GM19043 (cell line): ENCODE results near the gene DLX6.
"Not testable (repeated sequence)": the region's sequence is repeated elsewhere in the genome, so short reads cannot be mapped to it uniquely, and the experiment has no call there.

Experiments
- ATAC-seq: cut with Tn5 transposase; IDR thresholded peaks from one replicate; pipeline ENCODE4 v1.9.1; 2021; ENCODE audit warnings: low read depth; ENCODE audit not compliant: unreplicated experiment

DLX6 gene

DNA sequence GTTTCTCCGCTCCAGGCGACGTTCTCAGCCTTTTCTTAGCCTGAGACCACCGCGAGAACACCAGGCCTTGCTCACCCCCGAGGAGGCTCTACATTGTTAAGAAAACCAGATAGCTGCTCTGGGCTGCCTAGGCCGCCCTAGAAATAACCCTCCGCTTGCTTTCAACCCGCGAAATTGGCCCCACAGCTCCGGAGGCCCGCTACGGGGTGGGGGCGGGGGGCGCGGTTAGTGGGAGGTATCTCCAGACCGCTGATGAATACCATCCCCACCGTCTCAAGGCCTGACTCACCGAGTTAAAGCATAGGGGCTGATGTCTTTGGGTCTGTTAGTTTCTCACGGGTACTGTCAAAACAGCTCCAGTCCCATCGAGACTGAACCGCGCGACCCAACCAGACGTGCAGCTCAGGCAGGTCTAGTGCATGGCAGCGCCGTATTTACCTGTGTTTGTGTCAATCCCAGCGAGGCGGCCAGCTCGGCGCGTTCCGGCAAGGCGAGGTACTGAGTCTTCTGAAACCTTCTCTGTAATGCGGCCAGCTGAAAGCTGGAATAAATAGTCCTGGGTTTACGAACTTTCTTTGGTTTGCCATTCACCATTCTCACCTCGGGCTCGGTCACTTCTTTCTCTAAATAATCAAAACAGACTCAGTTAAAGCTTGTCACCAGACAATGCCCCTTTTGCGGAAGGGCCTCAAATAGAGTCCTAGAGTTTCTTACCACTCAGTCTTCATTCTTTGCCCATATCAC, 16.6 kb downstream of the DLX6 start:
- no peak for ATAC-seq

DNA sequence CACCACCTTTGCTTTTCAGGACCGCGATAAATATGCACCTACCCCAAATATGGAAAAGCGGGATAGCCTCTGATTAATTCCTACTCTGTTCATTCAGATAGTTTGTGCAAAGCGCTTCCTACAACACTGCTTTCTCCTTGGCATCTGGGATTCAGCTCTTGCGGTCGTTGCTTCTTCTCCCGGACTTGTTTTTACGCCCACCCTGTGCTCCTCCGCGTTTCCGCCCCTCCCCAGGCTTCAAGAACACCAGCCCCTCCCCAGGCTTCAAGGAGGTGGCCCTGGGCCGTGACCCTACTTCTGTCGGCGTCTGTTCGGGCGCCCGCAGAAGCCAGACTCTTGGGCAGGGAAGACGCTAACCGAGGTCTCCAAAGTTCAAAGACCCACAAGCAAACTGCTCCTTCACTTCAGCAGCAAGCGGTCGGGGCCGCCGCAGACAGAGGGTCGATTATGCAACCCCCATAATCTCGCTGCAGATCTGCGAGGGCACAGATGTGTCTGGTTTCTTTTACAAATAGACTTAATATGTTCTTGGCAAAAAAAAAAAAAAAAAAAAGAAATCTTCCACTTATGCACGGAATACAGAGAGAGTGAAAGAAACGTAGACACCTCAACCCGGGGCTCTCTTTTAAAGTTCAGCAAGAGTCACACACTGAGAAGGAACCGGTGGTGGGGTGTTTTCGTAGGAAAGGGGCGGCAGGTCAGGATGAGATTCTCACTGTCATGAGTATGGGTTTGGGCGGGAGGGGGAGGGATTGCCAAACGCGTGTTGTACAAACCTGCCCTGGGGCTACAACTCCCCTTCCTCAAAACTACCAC, 17.3 kb downstream of the DLX6 start:
- ATAC-seq, result no peak

DNA sequence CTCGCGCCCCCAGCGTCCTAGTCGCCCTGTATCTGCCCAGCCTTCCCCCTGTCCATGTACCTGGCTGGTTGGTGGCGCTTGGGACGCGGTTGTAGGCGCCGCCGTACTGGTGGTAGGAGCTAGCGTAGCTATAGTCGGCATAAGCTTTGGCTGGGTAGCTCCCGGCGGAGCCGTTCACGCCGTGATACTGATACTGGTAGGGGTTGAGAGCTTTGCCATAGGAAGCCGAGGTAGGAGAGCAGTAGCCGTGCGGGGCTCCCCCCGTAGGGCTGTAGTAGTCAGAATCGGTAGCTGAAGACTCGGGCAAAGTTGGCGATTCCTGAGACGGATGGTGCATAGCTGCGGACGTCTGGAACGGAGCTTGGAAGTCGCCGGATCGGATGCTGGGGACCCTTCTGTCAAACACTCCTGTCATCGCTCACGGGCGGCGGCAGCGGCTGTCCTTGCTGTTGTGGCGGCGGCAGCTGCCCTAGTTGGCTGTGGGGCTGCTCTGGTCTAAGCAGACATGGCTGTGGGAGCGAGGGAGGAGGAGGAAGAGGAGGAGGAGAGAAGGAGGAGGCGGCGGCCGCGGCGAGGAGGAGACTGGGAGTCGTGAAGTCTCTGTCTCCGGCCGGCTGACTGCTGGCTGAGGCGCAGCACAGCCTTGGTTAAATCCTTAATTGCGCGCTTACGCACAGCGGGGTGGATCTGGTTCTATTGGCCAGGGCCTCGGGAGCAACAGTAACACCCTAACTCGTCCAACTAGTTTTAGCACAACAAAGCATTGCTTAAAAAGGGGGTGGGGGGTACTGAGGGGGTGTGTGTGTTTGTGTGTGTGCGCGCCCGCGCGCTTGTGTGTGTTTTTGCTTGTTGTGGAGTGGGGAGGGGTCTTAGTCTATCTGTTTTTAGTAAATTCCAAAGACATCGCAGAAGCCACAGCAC, 19.1 kb downstream of the DLX6 start, which contains the start of gene DLX5:
DLX5 (minus strand) TSS at position 623 of the 921 bp plus-strand sequence; CDS start at position 415, 208 bp downstream.
- no peak for ATAC-seq

DNA sequence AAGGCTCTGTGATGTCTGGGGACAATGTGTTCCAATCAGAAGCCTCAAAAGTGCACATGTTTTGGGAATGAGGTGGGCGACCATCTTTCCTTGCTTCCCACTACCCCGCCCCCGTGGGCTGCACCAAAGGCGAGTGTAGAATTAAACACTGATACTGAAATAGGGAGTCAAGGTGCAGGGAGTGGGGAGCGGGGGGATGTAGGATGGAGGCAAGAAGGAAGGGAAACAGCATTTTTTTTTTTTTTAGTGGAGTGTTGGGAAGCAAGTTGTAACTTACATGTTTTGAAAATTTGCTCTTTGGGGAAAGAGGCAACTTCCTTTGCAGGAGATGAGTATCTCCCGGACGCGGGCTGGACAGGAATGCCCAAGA, 19.8 kb downstream of the DLX6 start:
- no peak for ATAC-seq

DNA sequence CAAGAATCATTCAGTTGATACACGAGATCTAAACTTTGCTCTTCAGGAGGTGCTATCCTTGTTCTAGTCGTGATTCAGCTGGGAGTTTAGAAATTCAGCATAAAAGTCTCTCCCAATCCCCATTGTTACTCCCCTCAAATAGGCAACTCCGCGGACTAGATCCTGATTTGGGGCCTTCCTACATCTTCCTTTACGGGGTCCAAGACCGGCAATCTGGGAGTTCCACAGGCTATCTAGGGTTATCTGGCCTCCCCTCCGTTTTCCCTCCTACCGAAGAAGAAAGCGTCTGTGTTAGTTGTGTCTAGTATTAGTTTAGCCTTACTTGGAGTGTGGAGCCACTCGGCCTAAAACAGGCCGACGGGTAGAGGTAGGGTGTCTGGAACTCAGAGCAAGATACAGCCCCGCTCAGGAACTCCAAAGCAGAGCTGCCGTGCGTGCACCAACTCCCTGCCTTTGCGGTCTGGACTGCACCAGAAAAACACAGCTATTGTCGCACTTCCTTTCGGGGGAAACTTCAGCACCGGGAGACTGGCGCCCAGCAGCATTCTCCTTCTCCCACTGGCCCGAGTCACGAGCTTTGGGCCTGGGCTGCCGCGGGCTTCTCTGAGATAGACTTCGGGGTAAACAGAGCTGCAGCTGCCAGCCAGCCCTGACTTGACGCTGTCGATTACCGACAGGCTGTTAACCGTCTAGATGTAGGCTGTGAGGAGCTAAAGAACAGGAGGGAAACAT, 20.8 kb downstream of the DLX6 start:
- no peak for ATAC-seq

DNA sequence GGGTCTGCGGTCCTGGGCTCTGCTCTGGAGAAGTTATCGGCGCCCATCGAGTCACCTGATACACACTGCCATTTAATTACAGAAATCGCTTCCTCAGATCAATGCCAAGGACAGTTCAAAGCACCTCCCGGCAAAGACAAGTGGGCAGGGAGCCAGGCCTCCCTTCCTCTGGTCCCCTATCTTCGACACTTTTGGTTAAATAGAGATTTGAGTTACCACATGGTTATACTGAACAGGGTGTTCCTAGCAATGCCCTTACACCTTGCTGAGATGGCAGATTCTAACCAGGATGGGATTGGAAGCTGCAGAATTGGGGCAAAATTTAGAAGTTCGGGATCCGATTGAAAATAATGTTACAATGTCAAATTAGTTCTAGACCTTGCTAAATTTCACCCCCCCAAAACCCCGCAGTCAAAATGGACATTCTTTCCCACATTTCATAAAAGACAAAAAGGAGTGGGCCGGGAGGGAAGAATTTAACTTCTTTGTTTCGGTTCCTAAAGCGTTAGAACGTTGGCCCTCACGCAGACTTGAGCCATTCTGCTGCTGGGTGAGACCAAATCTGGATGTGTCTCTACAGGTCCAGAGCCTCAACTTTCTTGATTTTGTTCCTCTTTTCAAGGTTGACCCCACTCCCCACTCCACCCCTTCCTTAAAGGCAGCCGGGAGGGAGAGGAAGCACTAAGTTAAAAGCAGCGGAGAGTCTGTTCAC, 21.5 kb downstream of the DLX6 start:
- no peak for ATAC-seq

DNA sequence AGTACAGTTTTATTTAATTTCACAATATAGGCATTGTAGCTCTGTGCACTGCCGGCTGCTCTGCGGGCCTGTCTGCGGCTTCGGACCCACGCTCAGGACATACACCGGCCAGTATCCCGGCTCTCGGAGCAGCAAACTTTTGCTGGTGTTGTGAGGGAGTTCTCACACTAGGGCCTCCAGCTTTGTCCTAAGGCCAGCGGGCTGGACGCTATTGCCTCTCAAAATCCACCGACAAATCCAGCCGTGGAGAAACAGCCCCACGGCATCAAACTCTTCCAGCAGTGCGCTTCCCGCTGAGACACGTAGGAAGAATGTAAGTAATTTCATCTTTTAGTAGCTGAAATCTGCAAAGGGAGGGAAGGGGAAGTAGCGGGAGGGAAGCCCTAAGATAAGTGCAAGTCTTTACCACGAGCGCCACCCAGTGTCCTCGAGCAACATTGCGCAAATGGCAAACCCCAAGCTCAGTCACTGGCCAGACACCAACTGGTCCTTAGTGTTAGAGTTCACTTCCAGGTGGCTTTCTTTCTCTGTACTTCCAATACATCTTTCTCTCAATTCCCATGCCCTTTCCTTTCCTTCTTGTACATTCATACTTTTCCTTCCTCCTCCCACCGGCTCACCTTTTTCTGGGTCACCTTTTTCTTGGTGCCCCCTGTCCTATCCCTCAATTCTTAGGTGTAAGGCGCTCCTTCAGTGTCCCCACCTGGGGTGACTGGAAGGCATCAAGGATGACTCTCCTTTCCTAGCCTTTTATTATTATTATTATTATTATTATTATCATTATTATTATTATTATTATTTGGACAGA, 22.3 kb downstream of the DLX6 start:
- peak; percentile 87 for ATAC-seq

DNA sequence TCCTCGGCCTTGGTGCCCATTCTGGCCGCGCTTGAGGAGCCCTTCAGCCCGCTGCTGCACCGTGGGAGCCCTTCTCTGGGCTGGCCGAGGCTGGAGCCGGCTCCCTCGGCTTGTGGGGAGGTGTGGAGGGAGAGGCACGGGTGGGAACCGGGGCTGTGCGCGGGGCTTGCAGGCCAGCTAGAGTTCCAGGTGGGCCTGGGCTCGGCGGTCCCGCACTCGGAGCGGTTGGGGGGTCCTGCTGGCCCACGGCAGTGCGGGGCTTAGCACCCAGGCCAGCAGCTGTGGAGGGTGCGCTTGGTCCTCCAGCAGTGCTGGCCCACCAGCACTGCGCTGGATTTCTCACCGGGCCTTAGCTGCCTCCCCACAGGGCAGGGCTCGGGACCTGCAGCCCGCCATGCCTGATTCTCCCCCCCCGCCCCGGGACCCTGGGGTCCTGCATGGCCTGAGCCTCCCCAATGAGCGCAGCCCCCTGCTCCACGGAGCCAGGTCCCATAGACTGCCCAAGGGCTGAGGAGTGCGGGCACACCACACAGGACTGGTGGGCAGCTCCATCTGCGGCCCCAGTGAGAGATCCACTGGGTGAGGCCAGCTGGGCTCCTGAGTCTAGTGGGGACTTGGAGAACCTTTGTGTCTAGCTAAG, 29.0 kb downstream of the DLX6 start:
- not testable (repeated sequence) for ATAC-seq

DNA sequence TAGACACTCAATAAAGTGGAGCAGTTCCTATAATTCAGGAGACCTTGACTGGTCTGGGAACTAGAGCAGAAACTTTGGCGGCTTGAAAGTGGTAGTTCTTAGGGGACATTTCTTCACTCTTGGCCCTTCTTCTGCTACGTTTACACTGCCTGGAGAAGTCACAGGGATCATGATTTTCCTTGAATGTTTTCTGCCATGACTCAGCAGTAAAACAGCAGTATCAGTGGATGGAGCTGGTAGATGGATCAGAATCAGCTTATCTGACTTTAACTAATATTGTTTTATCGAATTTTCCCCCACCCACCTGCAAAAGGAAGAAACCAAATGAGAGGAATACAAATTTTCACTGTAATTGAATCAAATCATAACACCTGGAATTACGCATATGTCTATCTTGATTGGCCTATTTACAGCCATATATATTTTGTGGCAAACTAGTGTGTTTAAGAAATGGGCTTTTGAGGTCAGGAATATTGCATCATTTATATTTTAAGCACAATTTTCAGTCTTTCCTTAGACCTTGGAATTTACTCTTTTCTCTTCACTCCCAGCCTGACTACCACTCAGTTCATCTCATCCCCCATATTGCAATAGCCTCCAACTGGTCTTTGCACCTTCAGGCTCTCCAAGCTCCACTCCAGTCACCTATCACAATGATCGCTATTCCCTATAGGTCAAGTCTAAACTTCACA, 34.2 kb downstream of the DLX6 start:
- no peak for ATAC-seq

DNA sequence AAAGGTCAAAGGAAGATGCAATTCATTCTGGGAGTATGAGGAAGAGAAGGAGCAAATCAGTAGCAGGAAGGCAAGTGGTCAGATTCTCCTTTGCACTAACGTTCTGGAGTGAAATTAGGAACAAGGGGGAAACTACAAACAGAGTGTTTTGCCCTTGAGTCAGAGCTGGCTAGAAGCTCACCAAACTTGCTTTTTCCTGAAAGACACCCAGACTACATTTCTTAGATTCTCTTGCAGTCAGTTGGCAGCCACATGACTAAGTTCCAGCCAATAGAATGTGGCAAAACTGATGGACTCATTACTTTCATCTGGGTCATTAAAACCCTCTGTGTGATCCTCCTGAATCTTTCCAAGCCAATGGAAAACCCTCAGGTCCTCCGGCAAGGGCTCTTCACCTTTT, 37.9 kb downstream of the DLX6 start:
- ATAC-seq, result no peak
